Osteocyte (in vitro differentiated cells): ENCODE data around the gene CDC42BPB. TPM values are rescaled to one million over a fixed set of nuclear protein-coding genes. Genes with fewer than 3 reads are reported as not detected.

Experiments used
- DNase-seq: peaks from one replicate; pipeline ENCODE4 v3.0.0; 2021; ENCODE audit warnings: mixed read lengths; ENCODE audit not compliant: unreplicated experiment; ENCODE audit errors: extremely low spot score
- H3K27ac Mint-ChIP-seq: one replicate; pipeline ENCODE4 v1.8.0; 2021; ENCODE audit warnings: mild to moderate bottlenecking, mixed read lengths; ENCODE audit not compliant: unreplicated experiment
- H3K27me3 Mint-ChIP-seq: one replicate; pipeline ENCODE4 v1.8.0; 2021; ENCODE audit warnings: mixed read lengths; ENCODE audit not compliant: unreplicated experiment
- H3K36me3 Mint-ChIP-seq: one replicate; pipeline ENCODE4 v1.8.0; 2021; ENCODE audit warnings: mixed read lengths; ENCODE audit not compliant: unreplicated experiment
- H3K4me1 Mint-ChIP-seq: one replicate; pipeline ENCODE4 v1.8.0; 2021; ENCODE audit warnings: mixed read lengths; ENCODE audit not compliant: unreplicated experiment
- H3K4me3 Mint-ChIP-seq: one replicate; pipeline ENCODE4 v1.8.0; 2021; ENCODE audit warnings: mild to moderate bottlenecking, moderate library complexity, mixed read lengths; ENCODE audit not compliant: unreplicated experiment
- H3K9me3 Mint-ChIP-seq: one replicate; pipeline ENCODE4 v1.8.0; 2021; ENCODE audit warnings: mixed read lengths; ENCODE audit not compliant: unreplicated experiment
- total RNA-seq: library from RNA; stranded (reverse); gene quantifications from 2 replicates; pipeline ENCODE4 v1.2.1, GENCODE V29; 2021
- TF ChIP-seq, protein P1 (sequence below): fragments of 200-600 bp; sonication (generic); IDR thresholded peaks from 2 replicates; pipeline ENCODE4 v1.5.0; 2021; ENCODE audit warnings: antibody characterized with exemption, mild to moderate bottlenecking, moderate library complexity

CDC42BPB gene
- total RNA-seq, 1 donor from 2014 or later, result 99.0 TPM

GRCh38 chr14:102979406-102979805 lies 77.9 kb downstream of the CDC42BPB start:
- peaks cover 38% of the 10 kb centered on the region for H3K36me3 Mint-ChIP-seq
- no peaks in the 10 kb centered on the region for H3K27me3 Mint-ChIP-seq
- TF ChIP-seq, protein P1, sequence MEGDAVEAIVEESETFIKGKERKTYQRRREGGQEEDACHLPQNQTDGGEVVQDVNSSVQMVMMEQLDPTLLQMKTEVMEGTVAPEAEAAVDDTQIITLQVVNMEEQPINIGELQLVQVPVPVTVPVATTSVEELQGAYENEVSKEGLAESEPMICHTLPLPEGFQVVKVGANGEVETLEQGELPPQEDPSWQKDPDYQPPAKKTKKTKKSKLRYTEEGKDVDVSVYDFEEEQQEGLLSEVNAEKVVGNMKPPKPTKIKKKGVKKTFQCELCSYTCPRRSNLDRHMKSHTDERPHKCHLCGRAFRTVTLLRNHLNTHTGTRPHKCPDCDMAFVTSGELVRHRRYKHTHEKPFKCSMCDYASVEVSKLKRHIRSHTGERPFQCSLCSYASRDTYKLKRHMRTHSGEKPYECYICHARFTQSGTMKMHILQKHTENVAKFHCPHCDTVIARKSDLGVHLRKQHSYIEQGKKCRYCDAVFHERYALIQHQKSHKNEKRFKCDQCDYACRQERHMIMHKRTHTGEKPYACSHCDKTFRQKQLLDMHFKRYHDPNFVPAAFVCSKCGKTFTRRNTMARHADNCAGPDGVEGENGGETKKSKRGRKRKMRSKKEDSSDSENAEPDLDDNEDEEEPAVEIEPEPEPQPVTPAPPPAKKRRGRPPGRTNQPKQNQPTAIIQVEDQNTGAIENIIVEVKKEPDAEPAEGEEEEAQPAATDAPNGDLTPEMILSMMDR, result no peak
- H3K9me3 Mint-ChIP-seq, result no peaks in the 10 kb centered on the region
- H3K27ac Mint-ChIP-seq, result no peak overlapping the region
- H3K4me3 Mint-ChIP-seq, result no peak overlapping the region
- DNase-seq, result no peak
- H3K4me1 Mint-ChIP-seq, result no peaks in the 10 kb centered on the region

DNA sequence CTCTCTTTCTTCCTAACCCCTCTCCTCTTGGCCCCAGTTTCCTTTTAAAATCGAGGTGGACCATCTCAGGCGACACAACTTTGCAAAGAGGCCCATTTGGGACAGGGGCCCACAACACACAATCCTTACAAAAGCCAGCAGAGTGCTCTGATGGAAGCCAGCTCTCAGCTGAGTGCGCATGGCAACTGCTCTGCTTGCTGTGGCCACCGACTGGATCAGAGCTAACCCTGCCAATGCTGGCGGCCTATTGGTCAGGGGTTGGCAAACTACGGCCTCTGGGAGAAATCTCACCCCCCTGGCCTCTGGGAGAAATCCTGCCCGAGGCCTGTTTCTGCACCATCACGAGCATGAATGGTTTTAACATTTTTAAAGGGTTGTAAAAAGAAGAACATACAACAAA lies 79.9 kb downstream of the CDC42BPB start:
- Mint-ChIP-seq H3K4me3 (no peak overlapping the region), H3K36me3 (peaks cover 38% of the 10 kb centered on the region), H3K4me1 (no peaks in the 10 kb centered on the region), H3K9me3 (no peaks in the 10 kb centered on the region), H3K27ac (no peak overlapping the region), H3K27me3 (no peaks in the 10 kb centered on the region)
- TF ChIP-seq, protein P1, result no peak
- no peak for DNase-seq

GRCh38 chr14:102975662-102976061 lies 81.7 kb downstream of the CDC42BPB start:
- no peak overlapping the region for H3K4me3 Mint-ChIP-seq
- H3K27me3 Mint-ChIP-seq, result no peaks in the 10 kb centered on the region
- H3K36me3 Mint-ChIP-seq, result peaks cover 36% of the 10 kb centered on the region
- DNase-seq, result no peak
- no peaks in the 10 kb centered on the region for H3K9me3 Mint-ChIP-seq
- TF ChIP-seq, protein P1, result no peak
- H3K4me1 Mint-ChIP-seq, result no peaks in the 10 kb centered on the region
- H3K27ac Mint-ChIP-seq, result no peak overlapping the region

- DNase-seq, result no peak
- Mint-ChIP-seq H3K27ac (no peak overlapping the region), H3K36me3 (peaks cover 46% of the 10 kb centered on the region), H3K4me1 (no peaks in the 10 kb centered on the region), H3K27me3 (no peaks in the 10 kb centered on the region), H3K4me3 (no peak overlapping the region), H3K9me3 (no peaks in the 10 kb centered on the region)
- TF ChIP-seq, protein P1, result no peak
Observed at GRCh38 chr14:102973706-102974285, 83.6 kb downstream of the CDC42BPB start.

GRCh38 chr14:102971836-102972606 lies 85.3 kb downstream of the CDC42BPB start:
- no peak overlapping the region for H3K4me3 Mint-ChIP-seq
- DNase-seq, result no peak
- no peaks in the 10 kb centered on the region for H3K27me3 Mint-ChIP-seq
- H3K9me3 Mint-ChIP-seq, result no peaks in the 10 kb centered on the region
- H3K27ac Mint-ChIP-seq, result no peak overlapping the region
- H3K4me1 Mint-ChIP-seq, result no peaks in the 10 kb centered on the region
- TF ChIP-seq, protein P1, result no peak
- peaks cover 44% of the 10 kb centered on the region for H3K36me3 Mint-ChIP-seq
